Measurements from ENCODE around the gene MYO3B.
"Not testable (repeated sequence)": the region's sequence is repeated elsewhere in the genome, so short reads cannot be mapped to it uniquely, and the experiment has no call there.

The MYO3B gene

DNA sequence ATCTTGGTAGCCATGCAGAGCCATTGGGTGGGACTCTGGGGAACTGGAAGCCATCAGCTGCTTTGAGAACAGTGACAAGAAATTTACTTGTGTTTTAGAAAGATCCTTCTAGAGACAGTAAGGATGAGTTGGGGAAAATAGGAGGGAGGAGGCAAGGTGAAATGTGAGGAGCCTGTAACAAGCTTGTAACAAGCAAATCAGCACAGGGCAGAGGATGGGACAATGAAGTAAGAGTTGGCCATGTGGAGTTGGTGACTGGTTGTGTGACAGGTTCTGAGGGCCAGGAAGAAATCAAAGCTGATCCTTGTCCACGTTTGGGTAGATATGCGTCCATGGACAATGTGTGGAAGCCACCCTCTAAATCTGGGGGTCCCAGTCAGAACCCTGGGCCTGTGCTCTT lies 84.4 kb downstream of the MYO3B start:
- DNase-seq (ENCODE audit: extremely low read depth, insufficient read length) = no peak
- Histone ChIP-seq H3K36me3 (ENCODE audit: control insufficient read depth, insufficient read depth, low read length) (no peaks in the 10 kb centered on the region), H3K27me3 (replicated peaks; ENCODE audit: control insufficient read depth, insufficient read depth, low read length) (no peaks in the 10 kb centered on the region), H3K4me3 (replicated peaks; ENCODE audit: low read depth, low read length) (no peak overlapping the region)
- TF ChIP-seq, protein P1, sequence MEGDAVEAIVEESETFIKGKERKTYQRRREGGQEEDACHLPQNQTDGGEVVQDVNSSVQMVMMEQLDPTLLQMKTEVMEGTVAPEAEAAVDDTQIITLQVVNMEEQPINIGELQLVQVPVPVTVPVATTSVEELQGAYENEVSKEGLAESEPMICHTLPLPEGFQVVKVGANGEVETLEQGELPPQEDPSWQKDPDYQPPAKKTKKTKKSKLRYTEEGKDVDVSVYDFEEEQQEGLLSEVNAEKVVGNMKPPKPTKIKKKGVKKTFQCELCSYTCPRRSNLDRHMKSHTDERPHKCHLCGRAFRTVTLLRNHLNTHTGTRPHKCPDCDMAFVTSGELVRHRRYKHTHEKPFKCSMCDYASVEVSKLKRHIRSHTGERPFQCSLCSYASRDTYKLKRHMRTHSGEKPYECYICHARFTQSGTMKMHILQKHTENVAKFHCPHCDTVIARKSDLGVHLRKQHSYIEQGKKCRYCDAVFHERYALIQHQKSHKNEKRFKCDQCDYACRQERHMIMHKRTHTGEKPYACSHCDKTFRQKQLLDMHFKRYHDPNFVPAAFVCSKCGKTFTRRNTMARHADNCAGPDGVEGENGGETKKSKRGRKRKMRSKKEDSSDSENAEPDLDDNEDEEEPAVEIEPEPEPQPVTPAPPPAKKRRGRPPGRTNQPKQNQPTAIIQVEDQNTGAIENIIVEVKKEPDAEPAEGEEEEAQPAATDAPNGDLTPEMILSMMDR (IDR thresholded peaks at IDR 0.05; ENCODE audit: insufficient read depth, low read length, poor library complexity, severe bottlenecking) = no peak

DNA sequence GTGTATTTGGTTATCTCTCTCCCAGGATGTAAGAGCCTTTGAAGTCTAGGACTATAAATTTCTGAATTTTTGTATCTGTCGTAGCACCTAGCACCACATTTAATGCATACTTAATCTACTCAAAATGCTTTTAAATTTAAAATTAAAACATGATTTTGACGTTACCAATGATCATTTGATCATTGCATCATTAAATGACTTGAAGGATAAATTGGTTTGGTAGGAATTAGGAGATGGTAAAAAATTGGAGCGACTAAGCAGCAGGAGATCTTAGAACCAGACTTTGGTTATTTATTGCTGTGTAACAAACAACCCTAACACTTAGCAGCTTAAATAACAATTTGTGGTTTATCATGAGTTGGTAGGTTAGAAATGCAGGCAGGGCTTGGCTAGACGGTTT lies 84.9 kb downstream of the MYO3B start:
- TF ChIP-seq, protein P1 (IDR thresholded peaks at IDR 0.05; ENCODE audit: insufficient read depth, low read length, poor library complexity, severe bottlenecking) = no peak
- Histone ChIP-seq H3K4me3 (replicated peaks; ENCODE audit: low read depth, low read length) (no peak overlapping the region), H3K36me3 (ENCODE audit: control insufficient read depth, insufficient read depth, low read length) (no peaks in the 10 kb centered on the region), H3K27me3 (replicated peaks; ENCODE audit: control insufficient read depth, insufficient read depth, low read length) (no peaks in the 10 kb centered on the region)
- DNase-seq (ENCODE audit: extremely low read depth, insufficient read length) = no peak

DNA sequence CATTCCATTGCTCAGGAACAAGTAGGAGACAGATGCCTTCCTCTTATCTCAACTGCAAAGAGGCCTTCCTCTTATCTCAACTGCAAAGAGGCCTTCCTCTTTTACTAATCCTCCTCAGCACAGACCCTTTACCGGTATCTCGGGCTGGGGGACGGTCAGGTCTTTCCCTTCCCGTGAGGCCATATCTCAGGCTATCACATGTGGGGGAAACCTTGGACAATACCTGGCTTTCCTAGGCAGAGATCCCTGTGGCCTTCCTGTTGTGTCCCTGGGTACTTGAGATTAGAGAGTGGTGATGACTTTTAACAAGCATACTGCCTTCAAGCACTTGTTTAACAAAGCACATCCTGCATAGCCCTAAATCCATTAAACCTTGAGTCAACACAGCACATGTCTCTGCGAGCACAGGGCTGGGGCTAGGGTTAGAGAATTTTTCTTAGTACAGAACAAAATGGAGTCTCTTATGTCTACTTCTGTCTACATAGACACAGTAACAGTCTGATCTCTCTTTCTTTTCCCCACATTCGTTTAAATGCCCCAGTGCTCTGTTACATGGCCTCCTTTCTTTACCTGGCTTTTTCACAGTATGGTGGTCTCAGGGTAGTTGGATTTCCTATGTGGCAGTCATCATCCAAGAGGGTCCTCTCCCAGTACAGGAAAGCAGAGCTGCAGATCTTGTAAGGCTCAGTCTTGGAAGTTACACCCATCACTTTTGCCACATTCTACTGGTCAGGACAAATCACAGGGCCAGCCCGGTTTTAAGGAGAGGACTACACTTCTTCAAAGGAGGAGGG lies 86.0 kb downstream of the MYO3B start:
- not testable (repeated sequence) for H3K27me3 ChIP-seq (replicated peaks; ENCODE audit: control insufficient read depth, insufficient read depth, low read length); DNase-seq (ENCODE audit: extremely low read depth, insufficient read length)

DNA sequence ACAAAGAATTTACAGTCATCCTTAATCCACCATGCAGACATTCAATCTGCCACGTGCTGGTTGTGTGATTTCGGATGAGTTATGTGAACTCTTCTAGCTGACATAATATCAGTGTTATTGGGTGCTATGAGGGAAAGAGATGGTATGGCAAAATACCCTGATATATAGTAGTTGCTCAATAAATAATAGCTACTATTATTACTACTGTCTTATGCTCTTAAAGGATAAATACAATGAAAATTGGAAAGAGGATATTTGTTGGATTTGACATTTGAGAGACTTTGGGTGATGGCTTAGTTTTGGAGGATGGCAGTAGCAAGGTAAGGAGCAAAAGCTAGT lies 86.5 kb downstream of the MYO3B start:
- no peak for DNase-seq (ENCODE audit: extremely low read depth, insufficient read length)
- Histone ChIP-seq H3K4me3 (replicated peaks; ENCODE audit: low read depth, low read length) (no peak overlapping the region), H3K36me3 (ENCODE audit: control insufficient read depth, insufficient read depth, low read length) (no peaks in the 10 kb centered on the region), H3K27me3 (replicated peaks; ENCODE audit: control insufficient read depth, insufficient read depth, low read length) (no peaks in the 10 kb centered on the region)
- TF ChIP-seq, protein P1 (IDR thresholded peaks at IDR 0.05; ENCODE audit: insufficient read depth, low read length, poor library complexity, severe bottlenecking) = no peak

More for the DNA sequence above, 86.0 kb downstream of the MYO3B start:
- not testable (repeated sequence) for H3K4me3 ChIP-seq (replicated peaks; ENCODE audit: low read depth, low read length); H3K36me3 ChIP-seq (ENCODE audit: control insufficient read depth, insufficient read depth, low read length)

DNA sequence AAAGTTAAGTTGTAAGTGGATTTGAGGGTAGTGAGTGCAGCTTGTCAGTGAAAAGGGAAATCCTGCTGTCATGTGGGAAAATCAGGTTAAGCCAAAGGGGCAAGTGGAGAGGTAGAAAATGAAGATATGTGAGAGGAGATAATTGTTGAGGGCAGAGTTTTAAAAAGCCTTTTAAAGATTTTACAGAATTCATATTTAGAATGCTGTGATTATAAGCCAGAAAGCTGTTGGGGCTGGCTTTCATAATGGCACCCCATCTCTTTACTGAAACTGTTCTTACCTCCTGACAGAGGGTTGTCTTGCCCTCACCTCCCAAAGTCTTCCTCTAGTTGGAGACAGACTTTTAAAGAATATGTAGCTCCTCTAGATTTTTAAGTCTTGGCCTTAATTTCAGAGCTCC lies 86.9 kb downstream of the MYO3B start:
- TF ChIP-seq, protein P1 (IDR thresholded peaks at IDR 0.05; ENCODE audit: insufficient read depth, low read length, poor library complexity, severe bottlenecking) = no peak
- no peaks in the 10 kb centered on the region for H3K36me3 ChIP-seq (ENCODE audit: control insufficient read depth, insufficient read depth, low read length)
- DNase-seq (ENCODE audit: extremely low read depth, insufficient read length) = no peak
- no peaks in the 10 kb centered on the region for H3K27me3 ChIP-seq (replicated peaks; ENCODE audit: control insufficient read depth, insufficient read depth, low read length)
- no peak overlapping the region for H3K4me3 ChIP-seq (replicated peaks; ENCODE audit: low read depth, low read length)

DNA sequence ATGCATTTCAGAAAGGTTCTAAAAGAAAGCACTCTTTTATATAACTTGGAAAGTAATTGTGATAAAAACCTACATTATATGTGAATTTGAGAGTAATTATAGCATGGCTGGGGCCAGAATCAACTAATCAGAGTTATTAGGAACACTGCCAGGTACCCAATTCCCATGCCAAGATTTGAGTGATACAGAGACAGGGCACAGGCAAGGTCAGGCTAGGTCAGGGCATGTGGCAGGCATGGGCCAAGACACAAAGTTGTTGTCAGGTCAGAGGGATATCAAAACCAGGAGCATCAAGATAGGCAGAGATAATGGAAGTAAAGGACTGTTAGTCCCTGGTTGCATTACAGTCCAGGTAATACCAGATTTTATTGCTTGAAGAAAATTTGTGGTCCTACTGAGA lies 87.4 kb downstream of the MYO3B start:
- no peak for DNase-seq (ENCODE audit: extremely low read depth, insufficient read length)
- H3K27me3 ChIP-seq (replicated peaks; ENCODE audit: control insufficient read depth, insufficient read depth, low read length) = no peaks in the 10 kb centered on the region
- no peak overlapping the region for H3K4me3 ChIP-seq (replicated peaks; ENCODE audit: low read depth, low read length)
- TF ChIP-seq, protein P1 (IDR thresholded peaks at IDR 0.05; ENCODE audit: insufficient read depth, low read length, poor library complexity, severe bottlenecking) = no peak
- no peaks in the 10 kb centered on the region for H3K36me3 ChIP-seq (ENCODE audit: control insufficient read depth, insufficient read depth, low read length)
